NK-92 (cell line): Measurements from ENCODE around the gene LTBP1.
"Not testable (repeated sequence)": the region's sequence is repeated elsewhere in the genome, so short reads cannot be mapped to it uniquely, and the experiment has no call there.

ENCODE experiments used
- DNase-seq: peaks from one replicate; lab custom pipeline; 2025; ENCODE audit not compliant: unreplicated experiment; lab: John Stamatoyannopoulos, UW

The LTBP1 gene, protein sequence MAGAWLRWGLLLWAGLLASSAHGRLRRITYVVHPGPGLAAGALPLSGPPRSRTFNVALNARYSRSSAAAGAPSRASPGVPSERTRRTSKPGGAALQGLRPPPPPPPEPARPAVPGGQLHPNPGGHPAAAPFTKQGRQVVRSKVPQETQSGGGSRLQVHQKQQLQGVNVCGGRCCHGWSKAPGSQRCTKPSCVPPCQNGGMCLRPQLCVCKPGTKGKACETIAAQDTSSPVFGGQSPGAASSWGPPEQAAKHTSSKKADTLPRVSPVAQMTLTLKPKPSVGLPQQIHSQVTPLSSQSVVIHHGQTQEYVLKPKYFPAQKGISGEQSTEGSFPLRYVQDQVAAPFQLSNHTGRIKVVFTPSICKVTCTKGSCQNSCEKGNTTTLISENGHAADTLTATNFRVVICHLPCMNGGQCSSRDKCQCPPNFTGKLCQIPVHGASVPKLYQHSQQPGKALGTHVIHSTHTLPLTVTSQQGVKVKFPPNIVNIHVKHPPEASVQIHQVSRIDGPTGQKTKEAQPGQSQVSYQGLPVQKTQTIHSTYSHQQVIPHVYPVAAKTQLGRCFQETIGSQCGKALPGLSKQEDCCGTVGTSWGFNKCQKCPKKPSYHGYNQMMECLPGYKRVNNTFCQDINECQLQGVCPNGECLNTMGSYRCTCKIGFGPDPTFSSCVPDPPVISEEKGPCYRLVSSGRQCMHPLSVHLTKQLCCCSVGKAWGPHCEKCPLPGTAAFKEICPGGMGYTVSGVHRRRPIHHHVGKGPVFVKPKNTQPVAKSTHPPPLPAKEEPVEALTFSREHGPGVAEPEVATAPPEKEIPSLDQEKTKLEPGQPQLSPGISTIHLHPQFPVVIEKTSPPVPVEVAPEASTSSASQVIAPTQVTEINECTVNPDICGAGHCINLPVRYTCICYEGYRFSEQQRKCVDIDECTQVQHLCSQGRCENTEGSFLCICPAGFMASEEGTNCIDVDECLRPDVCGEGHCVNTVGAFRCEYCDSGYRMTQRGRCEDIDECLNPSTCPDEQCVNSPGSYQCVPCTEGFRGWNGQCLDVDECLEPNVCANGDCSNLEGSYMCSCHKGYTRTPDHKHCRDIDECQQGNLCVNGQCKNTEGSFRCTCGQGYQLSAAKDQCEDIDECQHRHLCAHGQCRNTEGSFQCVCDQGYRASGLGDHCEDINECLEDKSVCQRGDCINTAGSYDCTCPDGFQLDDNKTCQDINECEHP (N-terminal part only)

DNA sequence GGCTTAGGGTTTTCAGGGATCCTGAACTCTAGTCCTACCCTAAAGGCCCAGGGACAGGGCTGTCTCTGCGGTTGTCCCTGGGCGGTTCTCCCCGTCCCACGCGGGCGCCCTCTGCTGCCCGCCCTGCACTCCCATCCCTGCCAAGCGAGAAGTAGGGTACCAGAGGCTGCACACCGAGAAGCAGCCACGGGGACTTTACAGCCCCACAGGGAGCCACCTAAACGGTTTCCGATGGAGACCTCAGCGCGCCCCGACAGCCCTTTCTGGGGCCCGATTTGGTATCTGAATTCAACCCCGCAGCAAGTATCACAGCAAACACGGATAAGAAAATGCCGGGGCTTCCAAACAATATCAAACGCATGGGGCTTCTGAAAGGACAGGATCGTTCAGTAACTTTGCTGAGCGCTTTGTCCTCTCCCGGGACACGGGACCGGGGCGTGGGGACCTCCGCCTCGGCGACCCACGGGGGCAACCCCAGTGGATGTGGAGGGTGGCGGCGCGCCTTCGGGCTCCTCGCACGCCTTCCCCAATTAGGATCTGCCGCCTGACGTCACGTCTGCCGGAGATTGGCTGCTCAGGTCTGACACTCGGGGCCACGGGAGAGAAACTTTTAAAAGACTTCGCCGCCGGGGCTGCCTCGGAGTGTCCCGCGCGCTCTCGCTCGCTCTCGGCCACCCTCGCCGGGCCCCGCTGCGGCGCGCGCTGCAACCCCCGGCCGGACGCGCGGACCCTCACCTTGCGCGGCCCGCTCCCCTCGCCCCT is at the start of gene LTBP1:
Gene LTBP1, plus strand, starts transcription at position 640 of the 762 bp plus-strand sequence. CDS start 372 bp downstream, outside the sequence.
- no peak for DNase-seq

- DNase-seq = no peak
Measured at GRCh38 chr2:32900246-32900973, 46.3 kb upstream of the LTBP1 start.

DNA sequence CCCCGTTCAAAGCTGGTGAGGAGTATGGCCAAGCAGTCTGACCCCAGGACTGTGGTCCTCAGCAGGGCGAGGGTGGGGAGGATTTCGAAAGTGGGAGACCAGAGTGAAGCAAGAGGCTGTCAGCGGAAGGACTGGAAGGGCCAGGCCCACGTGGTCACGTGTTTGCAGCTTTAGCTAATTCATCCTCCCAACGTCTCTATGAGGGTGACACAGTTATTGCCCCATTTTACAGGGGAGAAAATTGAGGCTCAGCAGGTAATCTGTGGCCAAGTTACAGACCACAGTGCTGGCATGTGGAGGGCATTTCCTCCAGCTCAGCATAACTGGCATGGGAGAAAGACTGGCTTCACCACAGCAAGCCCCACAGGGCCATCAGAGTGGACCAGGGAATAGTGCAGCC is 45.4 kb upstream of the LTBP1 start:
- no peak for DNase-seq

DNA sequence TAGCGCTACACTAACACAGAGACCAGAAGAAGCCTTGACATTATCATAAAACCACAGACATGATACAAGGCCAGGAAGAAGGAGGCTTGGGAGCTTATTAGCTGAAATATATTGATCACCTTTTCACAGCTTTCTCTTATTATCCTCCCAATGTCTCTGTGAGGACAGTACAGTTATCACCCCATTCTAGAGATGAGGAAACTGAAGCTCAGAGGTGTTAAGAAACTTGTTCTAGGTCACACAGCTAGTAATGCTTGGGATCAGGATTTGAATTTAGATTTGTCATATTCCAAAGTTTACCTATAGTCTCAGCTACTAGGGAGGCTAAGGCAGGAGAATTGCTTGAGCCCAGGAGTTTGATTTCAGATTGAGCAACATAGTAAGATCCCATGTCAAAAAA is 44.6 kb upstream of the LTBP1 start:
- no peak for DNase-seq

- no peak for DNase-seq
Measured at GRCh38 chr2:32902986-32903385, 43.8 kb upstream of the LTBP1 start.

DNA sequence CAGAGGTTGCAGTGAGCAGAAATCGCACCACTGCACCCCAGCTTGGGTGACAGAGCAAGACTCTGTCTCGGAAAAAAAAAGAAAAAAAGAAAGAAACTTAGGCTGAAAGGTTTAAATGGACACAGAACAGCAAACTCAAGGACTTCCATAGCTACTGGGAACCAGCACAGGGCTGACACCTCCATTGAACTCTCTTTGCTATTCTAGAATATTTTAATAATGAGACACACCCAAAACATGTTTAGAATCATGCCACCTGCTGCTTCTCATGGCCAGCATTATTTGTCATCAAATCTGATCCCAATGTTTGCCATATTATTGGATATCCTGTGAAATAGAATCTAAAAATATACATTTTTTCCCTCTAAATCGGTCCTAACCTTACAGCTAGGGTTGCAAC is 42.7 kb upstream of the LTBP1 start:
- DNase-seq = no peak

GRCh38 chr2:32904751-32905150 is 42.0 kb upstream of the LTBP1 start:
- DNase-seq = no peak

DNA sequence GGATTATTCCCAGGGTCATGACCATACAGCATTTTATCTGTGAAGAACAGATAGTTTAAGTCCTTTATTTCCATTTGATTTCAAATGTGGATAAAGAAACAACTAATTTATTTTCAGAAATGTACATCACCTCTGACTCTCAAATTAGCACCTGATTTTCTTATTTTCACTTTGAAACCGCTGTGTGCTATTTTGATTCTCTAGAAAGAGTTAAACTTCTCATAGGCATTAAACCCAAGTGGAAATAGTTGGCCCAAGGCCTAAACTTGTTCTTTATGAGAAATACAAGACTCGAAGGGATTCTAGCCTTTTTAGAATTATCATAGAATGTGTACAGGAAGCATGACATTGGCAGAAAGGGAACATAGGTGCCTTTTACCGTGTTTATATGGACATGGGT is 41.5 kb upstream of the LTBP1 start:
- no peak for DNase-seq

DNA sequence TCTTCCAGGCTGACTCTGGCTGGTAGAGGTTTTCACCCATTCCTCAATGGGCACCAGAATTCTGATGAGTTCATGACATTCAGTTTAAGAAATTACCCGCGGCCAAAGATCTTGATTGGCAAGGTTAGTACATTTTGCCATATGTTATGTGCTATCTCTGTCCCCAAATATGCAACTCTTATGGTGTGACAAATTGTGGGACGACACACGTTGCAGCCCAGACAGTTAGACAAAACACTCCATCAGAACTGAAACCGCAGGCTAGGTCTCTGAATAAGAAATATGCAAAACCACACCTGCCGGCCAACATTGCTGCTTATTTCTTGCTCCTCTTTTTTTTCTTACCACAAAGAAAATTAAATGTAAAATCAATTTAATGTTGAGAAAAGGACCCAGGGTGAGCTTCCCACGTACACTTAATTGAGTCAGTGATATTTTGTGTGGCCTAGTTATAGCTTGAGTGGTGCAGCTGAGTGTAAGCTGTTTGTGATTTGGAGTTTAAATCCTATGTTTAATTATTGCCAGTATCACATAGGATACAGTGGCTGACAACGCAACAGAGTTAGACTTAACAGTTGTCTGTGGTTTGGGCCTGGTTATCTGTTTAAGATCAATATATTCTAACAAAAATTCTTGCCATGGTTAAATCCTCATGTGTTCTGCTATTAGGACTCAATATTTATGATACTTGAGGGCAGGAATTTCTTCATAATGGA is 35.7 kb upstream of the LTBP1 start:
- DNase-seq = no peak

DNA sequence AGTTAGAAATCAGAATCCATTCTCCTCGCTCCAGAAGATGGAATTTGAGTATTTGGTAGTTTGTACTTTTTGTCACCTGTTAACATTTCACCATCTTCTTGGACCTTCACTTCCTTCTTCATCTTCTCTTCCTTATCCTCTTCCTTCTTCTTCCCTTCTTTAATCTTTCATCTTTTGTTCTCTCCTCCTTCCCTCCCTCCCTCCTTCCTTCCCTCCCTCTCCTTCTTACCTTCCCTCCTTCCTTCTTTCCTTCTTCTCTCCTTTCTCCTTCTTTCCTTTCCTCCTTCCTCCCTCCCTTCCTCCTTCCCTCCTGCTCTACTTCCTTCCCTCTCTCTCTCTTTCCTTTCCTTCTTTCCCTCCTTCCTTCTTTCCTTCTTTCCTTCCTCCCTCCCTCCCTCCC is 31.1 kb upstream of the LTBP1 start:
- no peak for DNase-seq

- DNase-seq = no peak
Measured at GRCh38 chr2:32918774-32919173, 28.0 kb upstream of the LTBP1 start.

GRCh38 chr2:32919901-32920300 is 26.9 kb upstream of the LTBP1 start:
- not testable (repeated sequence) for DNase-seq

GRCh38 chr2:32921486-32921885 is 25.3 kb upstream of the LTBP1 start:
- not testable (repeated sequence) for DNase-seq

DNA sequence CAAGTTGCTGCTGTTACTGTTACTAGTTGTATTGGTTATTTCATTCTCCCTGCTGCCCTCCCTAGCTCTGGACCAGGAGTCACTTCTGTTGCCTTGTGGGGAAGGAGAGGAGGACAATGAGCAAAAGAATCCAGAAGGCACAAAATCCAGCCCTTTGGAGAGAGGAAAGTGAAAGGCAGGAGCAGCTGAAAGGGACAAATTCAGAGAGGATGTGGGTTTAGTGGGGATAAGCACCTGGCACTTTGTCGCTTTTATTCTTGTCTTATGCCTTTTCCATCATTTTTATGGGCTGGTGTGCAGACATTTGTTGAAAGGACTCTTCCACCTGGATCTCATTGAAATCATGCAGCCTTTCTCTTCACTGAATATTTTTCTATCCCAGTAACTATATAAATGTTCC is 24.3 kb upstream of the LTBP1 start:
- DNase-seq = no peak

DNA sequence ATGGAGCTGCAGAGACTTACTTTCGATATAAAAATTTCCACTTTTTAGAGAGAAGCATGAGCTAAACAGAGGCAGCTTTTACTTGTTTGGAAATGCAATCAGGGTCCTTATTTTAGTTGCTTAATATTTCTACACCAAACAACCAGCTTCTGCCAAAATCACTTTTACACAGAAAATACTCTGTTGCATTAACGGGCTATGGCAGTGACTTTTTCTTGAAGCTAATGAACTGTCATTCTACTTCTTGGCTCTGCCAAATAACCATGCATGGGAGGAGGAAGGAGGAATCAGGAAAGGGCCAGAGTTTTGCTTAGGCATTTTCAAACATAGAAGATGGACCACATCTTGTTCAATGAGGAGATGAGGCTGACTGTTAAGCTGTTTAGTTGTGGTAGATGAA is 23.6 kb upstream of the LTBP1 start:
- no peak for DNase-seq

DNA sequence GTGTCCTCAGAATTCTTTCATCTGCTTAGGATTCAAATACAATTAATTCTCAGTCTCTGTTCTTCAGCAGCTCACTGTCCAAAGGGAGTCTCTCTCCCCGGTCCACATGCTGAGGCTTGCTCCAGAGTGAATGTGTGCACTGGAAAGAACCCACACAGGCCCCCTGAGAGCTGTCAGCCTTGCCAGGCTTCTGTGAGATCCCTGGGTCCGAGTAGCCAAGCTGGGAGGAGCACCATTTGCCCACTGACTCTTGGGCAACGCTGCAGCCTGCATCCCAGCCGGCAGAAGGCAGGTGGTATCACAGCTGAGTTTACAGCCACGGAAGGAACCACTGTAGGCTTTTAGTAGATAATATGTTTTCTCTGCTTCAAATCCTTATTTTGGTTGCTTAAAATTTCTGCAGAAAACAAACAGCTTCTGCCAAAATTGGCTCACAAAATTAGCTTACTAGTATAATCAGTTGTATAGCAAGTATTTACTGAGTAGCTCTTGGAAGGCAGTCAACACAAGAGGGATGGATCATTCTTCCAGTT is 21.4 kb upstream of the LTBP1 start:
- no peak for DNase-seq

GRCh38 chr2:32925976-32926707 is 20.6 kb upstream of the LTBP1 start:
- no peak for DNase-seq

DNA sequence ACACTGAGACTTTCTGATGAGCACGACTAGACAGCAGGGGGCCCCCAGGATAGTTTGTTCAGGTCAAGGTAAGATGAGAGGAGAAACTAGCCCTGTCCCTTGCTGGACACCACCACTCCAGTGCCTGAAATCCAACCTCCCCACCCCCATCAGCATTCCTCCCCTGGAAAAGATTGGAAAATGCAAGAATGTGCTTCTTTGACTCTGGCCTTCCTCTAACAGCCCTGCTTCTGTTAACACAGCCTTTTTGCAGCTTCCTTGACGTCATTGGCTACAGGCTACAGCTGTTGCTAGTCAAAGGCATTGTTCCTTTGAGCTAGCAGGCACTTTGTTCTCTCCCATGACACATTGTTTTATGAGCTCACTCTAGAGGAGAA is 20.1 kb upstream of the LTBP1 start:
- DNase-seq = no peak

- no peak for DNase-seq
Measured at GRCh38 chr2:32930436-32930835, 16.3 kb upstream of the LTBP1 start.
